AG10803 (cell line): Measurements from ENCODE around the gene PWP2.

Experiments used
- DNase-seq: peaks from one replicate; pipeline ENCODE4 v3.0.0; 2010; ENCODE audit warnings: low read depth
- H3K4me3 ChIP-seq: 2 replicates; pipeline ENCODE4 v1.5.1; 2011; ENCODE audit warnings: mild to moderate bottlenecking, low read length, control low read depth
- TF ChIP-seq, protein P1 (sequence below): conservative IDR thresholded peaks from 2 replicates; pipeline ENCODE4 v1.5.1; 2011; ENCODE audit warnings: mild to moderate bottlenecking, low read length, control low read depth, inconsistent platforms

Gene PWP2

GRCh38 chr21:44074315-44074958, 32.8 kb upstream of the PWP2 start:
- H3K4me3 ChIP-seq, result no peak overlapping the region
- DNase-seq, result no peak
- TF ChIP-seq, protein P1, sequence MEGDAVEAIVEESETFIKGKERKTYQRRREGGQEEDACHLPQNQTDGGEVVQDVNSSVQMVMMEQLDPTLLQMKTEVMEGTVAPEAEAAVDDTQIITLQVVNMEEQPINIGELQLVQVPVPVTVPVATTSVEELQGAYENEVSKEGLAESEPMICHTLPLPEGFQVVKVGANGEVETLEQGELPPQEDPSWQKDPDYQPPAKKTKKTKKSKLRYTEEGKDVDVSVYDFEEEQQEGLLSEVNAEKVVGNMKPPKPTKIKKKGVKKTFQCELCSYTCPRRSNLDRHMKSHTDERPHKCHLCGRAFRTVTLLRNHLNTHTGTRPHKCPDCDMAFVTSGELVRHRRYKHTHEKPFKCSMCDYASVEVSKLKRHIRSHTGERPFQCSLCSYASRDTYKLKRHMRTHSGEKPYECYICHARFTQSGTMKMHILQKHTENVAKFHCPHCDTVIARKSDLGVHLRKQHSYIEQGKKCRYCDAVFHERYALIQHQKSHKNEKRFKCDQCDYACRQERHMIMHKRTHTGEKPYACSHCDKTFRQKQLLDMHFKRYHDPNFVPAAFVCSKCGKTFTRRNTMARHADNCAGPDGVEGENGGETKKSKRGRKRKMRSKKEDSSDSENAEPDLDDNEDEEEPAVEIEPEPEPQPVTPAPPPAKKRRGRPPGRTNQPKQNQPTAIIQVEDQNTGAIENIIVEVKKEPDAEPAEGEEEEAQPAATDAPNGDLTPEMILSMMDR, result no peak

- no peak for DNase-seq
- H3K4me3 ChIP-seq, result no peak overlapping the region
- TF ChIP-seq, protein P1, result no peak
Measured at GRCh38 chr21:44076316-44076715, 30.9 kb upstream of the PWP2 start.

- no peak for DNase-seq
- no peak overlapping the region for H3K4me3 ChIP-seq
- TF ChIP-seq, protein P1, result no peak
Measured at GRCh38 chr21:44078411-44078981, 28.7 kb upstream of the PWP2 start.

- TF ChIP-seq, protein P1, result no peak
- DNase-seq, result no peak
- H3K4me3 ChIP-seq, result no peak overlapping the region
Measured at GRCh38 chr21:44079446-44079845, 27.8 kb upstream of the PWP2 start.

GRCh38 chr21:44079846-44080245, 27.4 kb upstream of the PWP2 start:
- no peak for DNase-seq
- TF ChIP-seq, protein P1, result no peak
- no peak overlapping the region for H3K4me3 ChIP-seq

DNA sequence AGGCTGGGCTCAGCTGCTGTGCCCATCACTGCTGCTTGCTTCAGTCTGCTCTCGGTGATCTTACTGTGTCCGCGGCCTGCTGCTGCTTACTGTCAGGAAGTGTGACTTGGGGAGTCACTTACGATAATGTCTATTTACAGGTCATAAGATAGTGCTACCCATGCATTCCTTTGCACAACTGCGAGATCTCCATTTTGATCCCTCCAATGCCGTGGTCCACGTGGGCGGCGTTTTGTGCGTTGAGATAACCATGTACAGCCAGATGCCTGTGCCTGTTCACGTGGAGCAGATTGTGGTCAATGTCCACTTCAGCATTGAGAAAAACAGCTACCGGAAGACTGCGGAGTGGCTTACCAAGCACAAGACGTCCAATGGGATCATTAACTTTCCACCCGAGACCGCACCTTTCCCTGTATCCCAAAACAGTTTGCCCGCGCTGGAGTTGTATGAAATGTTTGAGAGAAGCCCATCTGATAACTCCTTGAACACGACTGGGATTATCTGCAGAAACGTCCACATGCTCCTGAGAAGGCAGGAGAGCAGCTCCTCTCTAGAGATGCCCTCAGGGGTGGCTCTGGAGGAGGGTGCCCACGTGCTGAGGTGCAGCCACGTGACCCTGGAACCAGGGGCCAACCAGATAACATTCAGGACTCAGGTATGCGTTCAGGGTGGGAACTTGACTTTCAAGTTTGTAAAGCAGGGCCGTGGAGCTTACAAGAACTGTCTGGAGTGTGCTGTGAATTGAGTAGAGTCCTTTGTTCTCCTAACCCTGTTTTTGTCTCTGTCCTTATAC, 24.4 kb upstream of the PWP2 start:
- no peak for DNase-seq
- TF ChIP-seq, protein P1, result no peak
- no peak overlapping the region for H3K4me3 ChIP-seq
